OCI-LY7 (cell line): ENCODE results near the gene SRP68. TPM values are rescaled to one million over a fixed set of nuclear protein-coding genes. Genes with fewer than 3 reads are reported as not detected.

Experiments
- BruUV-seq: library from RNA; stranded (reverse); fragments of 400-500 nt; replicated peaks from 2 replicates; lab custom pipeline; 2021; lab: Mats Ljungman, UMichigan
- CTCF ChIA-PET: fragments of 300-600 bp; sonication (Branson Sonifier 250); formaldehyde crosslinking; loops from one replicate; lab custom pipeline; 2022; ENCODE audit warnings: antibody characterized with exemption; ENCODE audit not compliant: unreplicated experiment; lab: Charles Lee
- POLR2A ChIA-PET: fragments of 300-600 bp; sonication (Branson Sonifier 250); formaldehyde crosslinking; loops from one replicate; lab custom pipeline; 2022; ENCODE audit warnings: antibody characterized with exemption; lab: Charles Lee
- DNase-seq: peaks from one replicate; pipeline ENCODE4 v3.0.0-alpha.2; 2015; ENCODE audit warnings: low spot score
- H2AFZ ChIP-seq: fragments of 200-600 bp; sonication (generic), shearing (Covaris generic); 2 replicates; pipeline ENCODE4 v1.6.1; 2014; ENCODE audit warnings: mild to moderate bottlenecking, antibody characterized with exemption, low read length, moderate library complexity
- H3K27ac ChIP-seq: fragments of 200-600 bp; sonication (generic); 2 replicates; pipeline ENCODE4 v1.5.1; 2014; ENCODE audit warnings: mixed run types, low read depth, mild to moderate bottlenecking, moderate library complexity, low read length, inconsistent platforms; ENCODE audit not compliant: poor library complexity, severe bottlenecking
- H3K36me3 ChIP-seq: fragments of 200-600 bp; sonication (generic); 2 replicates; pipeline ENCODE4 v1.6.1; 2014; ENCODE audit warnings: mild to moderate bottlenecking, antibody characterized with exemption, low read length, moderate library complexity, mixed read lengths; ENCODE audit not compliant: insufficient read depth
- H3K4me1 ChIP-seq: fragments of 200-600 bp; sonication (generic); 2 replicates; pipeline ENCODE4 v1.5.1; 2014; ENCODE audit warnings: mild to moderate bottlenecking, low read length; ENCODE audit not compliant: insufficient read depth, poor library complexity, severe bottlenecking
- H3K4me2 ChIP-seq: fragments of 200-600 bp; sonication (generic); 2 replicates; pipeline ENCODE4 v1.6.1; 2014; ENCODE audit warnings: mild to moderate bottlenecking, low read length
- H3K4me3 ChIP-seq: fragments of 200-600 bp; sonication (generic); 2 replicates; pipeline ENCODE4 v1.5.1; 2014; ENCODE audit warnings: mild to moderate bottlenecking, low read depth, low read length; ENCODE audit not compliant: poor library complexity, severe bottlenecking
- H3K79me2 ChIP-seq: fragments of 200-600 bp; sonication (generic); 2 replicates; pipeline ENCODE4 v1.6.1; 2016; ENCODE audit warnings: low read depth, mild to moderate bottlenecking, low read length, moderate library complexity, mixed read lengths; ENCODE audit not compliant: insufficient read depth
- H3K9me2 ChIP-seq: fragments of 200-600 bp; sonication (generic); 2 replicates; pipeline ENCODE4 v1.6.1; 2016; ENCODE audit warnings: mild to moderate bottlenecking, low read length, mixed read lengths; ENCODE audit not compliant: insufficient read depth
- H3K9me3 ChIP-seq: fragments of 200-600 bp; sonication (generic); 2 replicates; pipeline ENCODE4 v1.6.1; 2014; ENCODE audit warnings: mild to moderate bottlenecking, mixed run types, low read length, mixed read lengths
- H4K20me1 ChIP-seq: fragments of 200-600 bp; sonication (generic); 2 replicates; pipeline ENCODE4 v1.6.1; 2014; ENCODE audit warnings: mild to moderate bottlenecking, antibody characterized with exemption, low read length, moderate library complexity, mixed read lengths; ENCODE audit not compliant: insufficient read depth
- CTCF ChIP-seq: fragments of 200-600 bp; sonication (generic); conservative IDR thresholded peaks from 2 replicates; pipeline ENCODE4 v1.5.1; 2014; ENCODE audit warnings: mild to moderate bottlenecking, antibody characterized with exemption, low read length, moderate library complexity, mixed read lengths
- EZH2phosphoT487 ChIP-seq: fragments of 200-600 bp; sonication (generic); IDR thresholded peaks from 2 replicates; pipeline ENCODE4 v1.6.1; 2018; ENCODE audit warnings: low read depth, borderline replicate concordance, mild to moderate bottlenecking, mixed run types, antibody characterized with exemption, low read length, moderate library complexity, mixed read lengths
- intact Hi-C: fragments of 100-400 bp; cut with micrococcal nuclease; formaldehyde crosslinking; loops from one replicate; pipeline ENCODE4 v1.10.0; 2022; ENCODE audit not compliant: unreplicated experiment
- total RNA-seq, 2 experiments: library from RNA; depleted of rRNA in 1 of 2; stranded (reverse); fragments of >200 nt in 1 of 2; shearing (Covaris generic) in 1 of 2; gene quantifications; 2 replicates each; pipeline ENCODE4 v1.2.3, GENCODE V29; 2014 to 2022

SRP68 gene
- total RNA-seq, 2 experiments from 2014 or later: 54.0 to 200 TPM

DNA sequence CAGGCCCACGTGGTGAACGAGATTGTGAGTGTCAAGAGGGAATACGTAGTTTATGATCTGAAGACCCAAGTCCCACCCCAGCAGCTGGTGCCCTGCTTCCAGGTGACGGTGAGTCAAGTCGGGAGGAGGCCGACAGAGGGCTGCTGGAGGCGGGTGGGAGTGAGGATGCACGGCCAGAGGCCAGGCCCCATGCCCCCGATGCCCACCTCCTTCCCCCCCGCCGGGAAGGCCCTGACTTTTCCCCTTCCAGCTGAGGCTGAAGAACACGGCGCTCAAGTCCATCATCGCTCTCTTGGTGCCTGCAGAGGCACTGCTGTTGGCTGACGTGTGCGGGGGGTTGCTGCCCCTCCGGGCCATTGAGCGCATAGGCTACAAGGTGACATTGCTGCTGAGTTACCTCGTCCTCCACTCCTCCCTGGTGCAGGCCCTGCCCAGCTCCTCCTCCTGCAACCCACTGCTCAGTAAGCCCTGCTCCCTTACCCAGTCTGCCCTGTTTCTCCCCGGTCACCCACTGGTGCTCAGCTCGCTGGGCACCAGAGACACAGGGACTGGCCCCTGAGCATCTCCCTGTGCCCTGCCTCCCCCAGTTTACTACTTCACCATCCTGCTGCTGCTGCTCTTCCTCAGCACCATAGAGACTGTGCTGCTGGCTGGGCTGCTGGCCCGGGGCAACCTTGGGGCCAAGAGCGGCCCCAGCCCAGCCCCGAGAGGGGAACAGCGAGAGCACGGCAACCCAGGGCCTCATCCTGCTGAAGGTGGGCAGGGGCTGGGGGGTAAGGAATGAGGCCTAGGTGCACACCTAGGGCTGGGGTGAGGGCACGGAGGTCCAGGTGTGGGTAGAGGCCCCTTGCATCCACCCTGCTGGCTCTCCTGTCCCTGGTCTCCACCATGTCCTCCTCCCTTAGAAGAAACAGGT lies 9.2 kb upstream of the SRP68 start:
- peaks cover 8% of the 10 kb centered on the region for H3K4me1 ChIP-seq
- H2AFZ ChIP-seq: no peak overlapping the region
- H3K36me3 ChIP-seq: peaks cover 38% of the 10 kb centered on the region
- no peak for DNase-seq
- ChIA-PET POLR2A (no interaction called here), CTCF (no interaction called here)
- H3K79me2 ChIP-seq: no peaks in the 10 kb centered on the region
- no peaks in the 10 kb centered on the region for H4K20me1 ChIP-seq
- intact Hi-C loops: no loop called here
- no peak for TF ChIP-seq CTCF
- TF ChIP-seq EZH2phosphoT487: no peak
- no peaks in the 10 kb centered on the region for H3K9me2 ChIP-seq
- no TSS peak for BruUV-seq
- no peak overlapping the region for H3K4me2 ChIP-seq
- H3K4me3 ChIP-seq: no peak overlapping the region
- no peaks in the 10 kb centered on the region for H3K9me3 ChIP-seq
- no peak overlapping the region for H3K27ac ChIP-seq

GRCh38 chr17:76080768-76081287 lies 8.5 kb upstream of the SRP68 start:
- intact Hi-C loops: no loop called here
- H2AFZ ChIP-seq: no peak overlapping the region
- H3K9me3 ChIP-seq: no peaks in the 10 kb centered on the region
- CTCF ChIA-PET: interaction anchor here (1.4 kb wide), 1 partner anchor 66 kb away, joined by 4 read pairs; no protein-coding TSS in a partner anchor
- peaks cover 8% of the 10 kb centered on the region for H3K4me1 ChIP-seq
- H3K9me2 ChIP-seq: no peaks in the 10 kb centered on the region
- H3K36me3 ChIP-seq: peaks cover 36% of the 10 kb centered on the region
- BruUV-seq: no TSS peak
- H3K27ac ChIP-seq: no peak overlapping the region
- no peaks in the 10 kb centered on the region for H4K20me1 ChIP-seq
- DNase-seq: no peak
- no peak for TF ChIP-seq EZH2phosphoT487
- TF ChIP-seq CTCF: no peak
- no peak overlapping the region for H3K4me3 ChIP-seq
- POLR2A ChIA-PET: no interaction called here
- H3K4me2 ChIP-seq: no peak overlapping the region
- H3K79me2 ChIP-seq: no peaks in the 10 kb centered on the region
